Measurements from ENCODE around the gene SRL.

The SRL gene

DNA sequence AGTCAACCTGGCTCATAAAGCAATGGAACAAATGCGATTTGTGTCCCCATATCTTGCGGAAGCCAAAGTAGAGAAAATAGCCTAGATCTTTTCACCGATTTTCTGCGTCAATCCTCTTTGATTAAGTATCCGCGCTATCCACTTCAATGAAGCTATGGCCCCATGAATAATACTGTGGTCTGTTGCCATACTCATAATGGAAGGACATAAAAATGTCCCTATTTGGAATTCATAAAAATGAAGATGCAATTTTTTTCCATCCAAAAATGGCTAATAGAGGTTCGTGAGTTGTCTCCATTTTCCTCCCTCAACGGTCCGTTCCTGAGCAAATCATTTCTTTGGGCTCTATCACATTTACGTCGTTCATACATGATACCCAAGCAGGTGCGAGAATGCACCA is 100.3 kb downstream of the SRL start:
- no peaks in the 10 kb centered on the region for H3K36me3 ChIP-seq (ENCODE audit: control insufficient read depth in 1 of 2, insufficient read depth in 2 of 2, low read length in 2 of 2)
- no peak overlapping the region for H3K9ac ChIP-seq (ENCODE audit: low read depth in 1 of 2, low read length in 2 of 2)
- H3K4me1 ChIP-seq (ENCODE audit: control insufficient read depth in 1 of 2, insufficient read depth in 2 of 2, low read length in 2 of 2), result no peaks in the 10 kb centered on the region
- H3K27me3 ChIP-seq (ENCODE audit: control insufficient read depth in 1 of 2, insufficient read depth in 2 of 2, low read length in 2 of 2), result no peaks in the 10 kb centered on the region
- H3K27ac ChIP-seq (ENCODE audit: low read depth, low read length), result no peak overlapping the region
- no peak overlapping the region for H3K4me3 ChIP-seq (ENCODE audit: low read depth in 1 of 2, low read length in 2 of 2)
- H3K9me3 ChIP-seq (ENCODE audit: control insufficient read depth in 1 of 2, low read length in 2 of 2), result peaks cover 3 to 7% of the 10 kb centered on the region in 2 donors

DNA sequence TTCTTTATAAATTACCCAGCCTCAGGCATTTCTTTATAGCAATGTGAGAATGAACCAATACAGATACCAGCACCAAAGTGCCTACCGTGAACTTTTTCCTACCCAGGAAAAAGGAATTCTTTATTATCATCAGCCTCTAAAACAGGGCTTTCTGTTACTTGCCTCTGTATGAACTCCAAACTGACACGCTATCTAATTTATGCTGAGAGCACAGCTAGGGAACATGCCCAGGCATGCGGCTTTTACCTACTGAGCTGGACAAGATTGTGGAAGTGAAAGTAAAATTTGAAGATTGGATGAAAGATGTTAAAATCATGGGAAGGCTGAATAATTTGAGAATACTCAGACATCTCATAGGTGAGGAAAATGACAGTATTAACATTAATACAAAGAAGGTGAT is 101.2 kb downstream of the SRL start:
- H3K4me1 ChIP-seq (ENCODE audit: control insufficient read depth in 1 of 2, insufficient read depth in 2 of 2, low read length in 2 of 2), result peaks cover 6 to 9% of the 10 kb centered on the region in 2 donors
- no peak overlapping the region for H3K4me3 ChIP-seq (ENCODE audit: low read depth in 1 of 2, low read length in 2 of 2)
- H3K9ac ChIP-seq (ENCODE audit: low read depth in 1 of 2, low read length in 2 of 2), result no peak overlapping the region
- no peak overlapping the region for H3K27ac ChIP-seq (ENCODE audit: low read depth, low read length)
- H3K36me3 ChIP-seq (ENCODE audit: control insufficient read depth in 1 of 2, insufficient read depth in 2 of 2, low read length in 2 of 2), result no peaks in the 10 kb centered on the region
- H3K9me3 ChIP-seq (ENCODE audit: control insufficient read depth in 1 of 2, low read length in 2 of 2), result peaks cover 3 to 7% of the 10 kb centered on the region in 2 donors
- H3K27me3 ChIP-seq (ENCODE audit: control insufficient read depth in 1 of 2, insufficient read depth in 2 of 2, low read length in 2 of 2), result no peaks in the 10 kb centered on the region

DNA sequence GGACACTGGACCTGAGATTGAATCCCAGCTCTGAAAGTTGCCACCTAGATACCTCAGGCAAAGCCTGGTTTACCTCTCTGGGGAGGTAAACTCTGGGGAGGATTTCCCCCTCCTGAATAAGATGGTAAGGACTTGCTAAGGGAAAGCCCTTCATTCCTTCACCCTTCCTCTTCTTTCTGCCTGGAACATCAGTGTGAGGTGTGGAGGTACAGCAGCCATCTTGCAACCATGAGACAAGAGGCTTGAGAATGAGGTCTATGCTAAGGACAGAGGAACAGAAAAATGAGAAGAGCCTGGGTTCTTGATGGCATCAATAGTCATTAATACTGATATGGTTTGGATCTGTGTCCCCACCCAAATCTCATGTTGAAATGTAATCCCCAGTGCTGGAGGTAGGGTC is 101.9 kb downstream of the SRL start:
- Histone ChIP-seq H3K4me1 (ENCODE audit: control insufficient read depth in 1 of 2, insufficient read depth in 2 of 2, low read length in 2 of 2) (peaks cover 6 to 9% of the 10 kb centered on the region in 2 donors), H3K27ac (ENCODE audit: low read depth, low read length) (no peak overlapping the region), H3K4me3 (ENCODE audit: low read depth in 1 of 2, low read length in 2 of 2) (no peak overlapping the region), H3K9me3 (ENCODE audit: control insufficient read depth in 1 of 2, low read length in 2 of 2) (peaks cover 3 to 7% of the 10 kb centered on the region in 2 donors), H3K27me3 (ENCODE audit: control insufficient read depth in 1 of 2, insufficient read depth in 2 of 2, low read length in 2 of 2) (no peaks in the 10 kb centered on the region), H3K36me3 (ENCODE audit: control insufficient read depth in 1 of 2, insufficient read depth in 2 of 2, low read length in 2 of 2) (no peaks in the 10 kb centered on the region), H3K9ac (ENCODE audit: low read depth in 1 of 2, low read length in 2 of 2) (no peak overlapping the region)
